Endothelial cell of umbilical vein (primary cell): ENCODE measurements around the gene KCNJ5. TPM values are rescaled to one million over a fixed set of nuclear protein-coding genes. Genes with fewer than 3 reads are reported as not detected.

Experiments
- BruUV-seq: library from RNA; stranded (reverse); fragments of 400-500 nt; replicated peaks from 2 replicates; lab custom pipeline; 2021; lab: Mats Ljungman, UMichigan
- CTCF ChIA-PET: fragments of 300-600, 350-600 bp; sonication (Branson Sonifier 250); formaldehyde crosslinking; loops from one replicate; lab custom pipeline; 2021; ENCODE audit warnings: antibody characterized with exemption, inconsistent platforms; lab: Charles Lee
- POLR2A ChIA-PET: fragments of 300-600, 350-600 bp; sonication (Branson Sonifier 250); formaldehyde crosslinking; loops from one replicate; lab custom pipeline; 2021; ENCODE audit warnings: antibody characterized with exemption, inconsistent platforms; lab: Charles Lee
- DNase-seq: peaks from one replicate; pipeline ENCODE4 v3.0.0-alpha.2; 2011; ENCODE audit warnings: low read depth, low spot score
- FAIRE-seq: peaks from 2 replicates; lab custom pipeline; 2011; peaks lifted over from hg19 to GRCh38; lab: Jason Lieb, UNC
- H2AFZ ChIP-seq: 2 replicates; pipeline ENCODE4 v1.6.0; 2012; ENCODE audit warnings: low read depth, low read length, control low read depth, inconsistent platforms
- H3K27ac ChIP-seq: 2 replicates; pipeline ENCODE4 v1.5.1; 2011; ENCODE audit warnings: low read depth, mild to moderate bottlenecking, control low read depth, low read length, moderate library complexity; ENCODE audit not compliant: insufficient read depth
- H3K27me3 ChIP-seq, 2 experiments: 2 replicates each; pipeline versions ENCODE4 v1.6.0 to v1.6.1; 2011; ENCODE audit warnings: low read length in 2 of 2, mixed read lengths in 1 of 2; ENCODE audit not compliant: control insufficient read depth in 2 of 2, insufficient read depth in 2 of 2
- H3K36me3 ChIP-seq, 2 experiments: 2 replicates in 1 of 2; 3 replicates in 1 of 2; pipeline ENCODE4 v1.5.1; 2011; ENCODE audit warnings: low read length in 2 of 2, mild to moderate bottlenecking in 1 of 2, moderate library complexity in 1 of 2; ENCODE audit not compliant: control insufficient read depth in 2 of 2, insufficient read depth in 2 of 2; ENCODE audit errors: extremely low read depth in 1 of 2
- H3K4me1 ChIP-seq: 3 replicates; pipeline ENCODE4 v1.5.1; 2011; ENCODE audit warnings: mild to moderate bottlenecking, low read length; ENCODE audit not compliant: control insufficient read depth, insufficient read depth; ENCODE audit errors: extremely low read depth
- H3K4me2 ChIP-seq: 2 replicates; pipeline ENCODE4 v1.6.1; 2011; ENCODE audit warnings: low read length, control low read depth, mixed read lengths; ENCODE audit not compliant: insufficient read depth
- H3K4me3 ChIP-seq, 3 experiments: fragments of 200-600 bp in 1 of 3; sonication (generic), shearing (Covaris generic) in 1 of 3; replicated peaks in 1 of 3; 2 replicates each; pipeline ENCODE4 v1.5.1; 2011 to 2016; ENCODE audit warnings: control low read depth in 3 of 3, low read length in 3 of 3, mild to moderate bottlenecking in 2 of 3, inconsistent platforms in 1 of 3, low read depth in 1 of 3, moderate library complexity in 1 of 3; ENCODE audit not compliant: insufficient read depth in 1 of 3
- H3K79me2 ChIP-seq: 2 replicates; pipeline ENCODE4 v1.6.0; 2012; ENCODE audit warnings: low read length, inconsistent platforms; ENCODE audit not compliant: control insufficient read depth, insufficient read depth
- H3K9ac ChIP-seq: replicated peaks from 2 replicates; pipeline ENCODE3; 2011; ENCODE audit warnings: low read length, control low read depth; ENCODE audit not compliant: insufficient read depth; ENCODE audit errors: extremely low read depth
- H3K9me1 ChIP-seq: replicated peaks from 3 replicates; pipeline ENCODE4 v1.6.0; 2011; ENCODE audit warnings: mild to moderate bottlenecking, low read length; ENCODE audit not compliant: control insufficient read depth, insufficient read depth; ENCODE audit errors: extremely low read depth
- H3K9me3 ChIP-seq: replicated peaks from 2 replicates; pipeline ENCODE4 v1.5.1; 2012; ENCODE audit warnings: low read length, inconsistent platforms; ENCODE audit not compliant: control insufficient read depth, insufficient read depth
- H4K20me1 ChIP-seq: replicated peaks from 2 replicates; pipeline ENCODE3; 2011; ENCODE audit warnings: mild to moderate bottlenecking, low read length; ENCODE audit not compliant: control insufficient read depth, insufficient read depth; ENCODE audit errors: extremely low read depth
- EZH2 ChIP-seq: IDR thresholded peaks from 2 replicates; pipeline ENCODE4 v1.6.1; 2012; ENCODE audit warnings: borderline replicate concordance, low read depth, mild to moderate bottlenecking, moderate library complexity, low read length, inconsistent platforms; ENCODE audit not compliant: severe bottlenecking
- FOS ChIP-seq: IDR thresholded peaks from 2 replicates; pipeline ENCODE4 v1.6.1; 2011; ENCODE audit warnings: mild to moderate bottlenecking, low read length, moderate library complexity, borderline replicate concordance; ENCODE audit not compliant: insufficient read depth
- GATA2 ChIP-seq: IDR thresholded peaks from 2 replicates; pipeline ENCODE4 v1.7.0; 2011; ENCODE audit warnings: low read depth, mild to moderate bottlenecking, moderate library complexity, mixed read lengths, low read length; ENCODE audit not compliant: insufficient read length, insufficient read depth
- JUN ChIP-seq: IDR thresholded peaks from 2 replicates; pipeline ENCODE4 v1.6.1; 2011; ENCODE audit warnings: borderline replicate concordance, low read depth; ENCODE audit not compliant: insufficient read length, insufficient read depth
- MYC ChIP-seq: IDR thresholded peaks from one replicate; pipeline ENCODE4 v1.6.1; 2011; ENCODE audit warnings: mild to moderate bottlenecking, low read depth, low read length
- POLR2A ChIP-seq: IDR thresholded peaks from 2 replicates; pipeline ENCODE4 v1.6.1; 2012; ENCODE audit warnings: low read depth, mild to moderate bottlenecking, control low read depth, low read length
- POLR2AphosphoS5 ChIP-seq: IDR thresholded peaks from 2 replicates; pipeline ENCODE4 v1.6.1; 2012; ENCODE audit warnings: low read depth, mild to moderate bottlenecking, control low read depth, low read length, moderate library complexity; ENCODE audit not compliant: insufficient read depth
- dilution Hi-C: fragments of 300-500 bp; cut with MboI; formaldehyde crosslinking; loops from one replicate; pipeline ENCODE4 v1.15.0; 2019; ENCODE audit warnings: low sequenced_read_pairs; ENCODE audit not compliant: extremely low pct_ligation_motif_present
- intact Hi-C: fragments of 100-400 bp; cut with micrococcal nuclease; formaldehyde crosslinking; loops from one replicate; pipeline ENCODE4 v1.10.0; 2022
- polyA plus RNA-seq, 4 experiments: library from polyadenylated mRNA; depleted of rRNA in 3 of 4; stranded (reverse) in 3 of 4; unstranded in 1 of 4; fragments of >200 nt; gene quantifications; 2 replicates each; pipeline versions ENCODE4 v1.2.1 to v1.2.3, GENCODE V29; 2011 to 2012; ENCODE audit warnings: missing spikeins in 1 of 4
- total RNA-seq: library from RNA; stranded (reverse); gene quantifications from 2 replicates; pipeline ENCODE4 v1.2.3, GENCODE V29; 2021
- TF ChIP-seq, protein P1 (sequence below): IDR thresholded peaks from 2 replicates; pipeline ENCODE4 v1.6.1; 2011; ENCODE audit not compliant: insufficient read depth, insufficient read length
- TF ChIP-seq, protein P2 (sequence below), 2 donors: IDR thresholded peaks; 1 replicate in 1 of 2; 2 replicates in 1 of 2; pipeline ENCODE4 v1.5.1; 2011; ENCODE audit warnings: low read length in 2 of 2, mild to moderate bottlenecking in 2 of 2, moderate library complexity in 2 of 2, control low read depth in 1 of 2, inconsistent platforms in 1 of 2, low read depth in 1 of 2; ENCODE audit not compliant: insufficient read depth in 1 of 2; ENCODE audit errors: extremely low read depth in 1 of 2

The KCNJ5 gene
- total and polyA plus RNA-seq, 2 donors (not counting 3 experiments of a cell fraction or from before 2014, with no cell fraction given) = 0.13 TPM; not detected in 1

DNA sequence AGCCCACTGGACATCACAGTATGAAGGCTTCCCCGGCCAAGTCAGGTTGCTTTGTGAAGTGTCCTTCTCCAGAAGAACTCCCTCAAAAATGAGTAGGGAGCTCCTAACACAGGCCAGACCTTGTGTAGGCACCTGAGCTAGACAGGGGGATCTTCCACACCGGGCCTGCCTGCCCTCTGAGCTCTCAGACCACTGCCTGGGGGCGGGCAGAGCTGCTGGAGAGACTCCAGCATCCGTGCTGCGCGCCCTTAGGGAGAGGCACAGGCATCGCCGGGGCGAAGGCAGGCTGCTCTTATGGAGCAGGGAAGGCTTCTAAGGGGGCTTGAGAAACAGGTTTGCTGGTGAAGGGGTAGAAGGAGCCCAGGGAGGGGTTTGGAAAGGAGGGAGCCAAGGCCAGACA lies 4.4 kb downstream of the KCNJ5 start:
- Histone ChIP-seq H3K9ac (no peak overlapping the region), H3K4me1 (peaks cover 4% of the 10 kb centered on the region), H3K9me1 (no peaks in the 10 kb centered on the region), H3K27ac (no peak overlapping the region), H3K79me2 (no peaks in the 10 kb centered on the region), H4K20me1 (no peaks in the 10 kb centered on the region), H3K4me3 (no peak overlapping the region), H3K27me3 (peaks cover 4% of the 10 kb centered on the region in 2 experiments), H3K36me3 (no peaks in the 10 kb centered on the region), H3K4me2 (no peak overlapping the region), H2AFZ (no peak overlapping the region), H3K9me3 (no peaks in the 10 kb centered on the region)
- FAIRE-seq (no peak), DNase-seq (no peak)
- dilution Hi-C loops (no loop called here), intact Hi-C loops (no loop called here)
- TF ChIP-seq, protein P1, sequence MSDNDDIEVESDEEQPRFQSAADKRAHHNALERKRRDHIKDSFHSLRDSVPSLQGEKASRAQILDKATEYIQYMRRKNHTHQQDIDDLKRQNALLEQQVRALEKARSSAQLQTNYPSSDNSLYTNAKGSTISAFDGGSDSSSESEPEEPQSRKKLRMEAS = no peak
- TF ChIP-seq EZH2 (no peak), POLR2AphosphoS5 (no peak), JUN (no peak), POLR2A (no peak)
- TF ChIP-seq, protein P2, sequence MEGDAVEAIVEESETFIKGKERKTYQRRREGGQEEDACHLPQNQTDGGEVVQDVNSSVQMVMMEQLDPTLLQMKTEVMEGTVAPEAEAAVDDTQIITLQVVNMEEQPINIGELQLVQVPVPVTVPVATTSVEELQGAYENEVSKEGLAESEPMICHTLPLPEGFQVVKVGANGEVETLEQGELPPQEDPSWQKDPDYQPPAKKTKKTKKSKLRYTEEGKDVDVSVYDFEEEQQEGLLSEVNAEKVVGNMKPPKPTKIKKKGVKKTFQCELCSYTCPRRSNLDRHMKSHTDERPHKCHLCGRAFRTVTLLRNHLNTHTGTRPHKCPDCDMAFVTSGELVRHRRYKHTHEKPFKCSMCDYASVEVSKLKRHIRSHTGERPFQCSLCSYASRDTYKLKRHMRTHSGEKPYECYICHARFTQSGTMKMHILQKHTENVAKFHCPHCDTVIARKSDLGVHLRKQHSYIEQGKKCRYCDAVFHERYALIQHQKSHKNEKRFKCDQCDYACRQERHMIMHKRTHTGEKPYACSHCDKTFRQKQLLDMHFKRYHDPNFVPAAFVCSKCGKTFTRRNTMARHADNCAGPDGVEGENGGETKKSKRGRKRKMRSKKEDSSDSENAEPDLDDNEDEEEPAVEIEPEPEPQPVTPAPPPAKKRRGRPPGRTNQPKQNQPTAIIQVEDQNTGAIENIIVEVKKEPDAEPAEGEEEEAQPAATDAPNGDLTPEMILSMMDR (IDR thresholded peaks at IDR 0.05; ENCODE audit: extremely low read depth in 1 of 2, insufficient read depth in 1 of 2, low read depth in 1 of 2, low read length in 2 of 2) = no peak
- BruUV-seq = no TSS peak
- ChIA-PET CTCF (interaction anchor here (1.4 to 4.0 kb wide), 2 partner anchors 11 to 61 kb away, joined by 7 to 28 read pairs; no protein-coding TSS in a partner anchor), POLR2A (no interaction called here)

DNA sequence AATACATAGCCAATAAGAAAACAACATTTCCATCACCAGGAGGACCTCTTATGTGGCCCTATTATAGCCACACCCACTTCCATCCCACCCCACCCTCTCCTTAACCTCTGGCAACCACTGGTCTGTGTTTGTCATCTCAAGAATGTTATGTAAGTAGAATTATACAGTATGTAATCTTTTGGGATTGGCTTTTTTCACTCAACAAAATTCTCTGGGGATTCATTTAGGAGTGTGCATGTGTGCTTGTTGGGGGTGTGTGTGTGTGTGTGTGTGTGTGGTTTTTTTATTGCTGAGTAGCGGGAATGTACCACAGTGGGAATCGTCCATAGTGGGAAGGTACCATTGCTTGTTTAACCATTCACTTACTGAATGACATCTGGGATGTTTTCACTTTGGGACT lies 5.2 kb downstream of the KCNJ5 start:
- intact Hi-C loops = no loop called here

More for the DNA sequence above, 5.2 kb downstream of the KCNJ5 start:
- no TSS peak for BruUV-seq
- H3K36me3 ChIP-seq = no peaks in the 10 kb centered on the region
- no peak overlapping the region for H2AFZ ChIP-seq
- H3K4me3 ChIP-seq = no peak overlapping the region
- no peak overlapping the region for H3K9ac ChIP-seq
- no peak overlapping the region for H3K4me2 ChIP-seq
- dilution Hi-C loops = no loop called here
- ChIA-PET CTCF (no interaction called here), POLR2A (no interaction called here)
- no peaks in the 10 kb centered on the region for H3K4me1 ChIP-seq
- no peaks in the 10 kb centered on the region for H3K9me3 ChIP-seq
- no peak overlapping the region for H3K27ac ChIP-seq
- TF ChIP-seq GATA2 (no peak), JUN (no peak), MYC (no peak), EZH2 (no peak), POLR2A (no peak), POLR2AphosphoS5 (no peak), FOS (no peak)
- TF ChIP-seq, protein P2 (IDR thresholded peaks at IDR 0.05; ENCODE audit: extremely low read depth in 1 of 2, insufficient read depth in 1 of 2, low read depth in 1 of 2, low read length in 2 of 2) = no peak
- TF ChIP-seq, protein P1 = no peak
- DNase-seq = no peak
- no peaks in the 10 kb centered on the region for H4K20me1 ChIP-seq
- H3K9me1 ChIP-seq = no peaks in the 10 kb centered on the region
- H3K79me2 ChIP-seq = no peaks in the 10 kb centered on the region
- no peak for FAIRE-seq
- peaks cover 4 to 7% of the 10 kb centered on the region in 2 experiments for H3K27me3 ChIP-seq
